GM12872 (cell line): ENCODE measurements around the gene RNF144A.
A peak's percentile ranks its signal among the peaks of the same experiment; 100 is the strongest.

Source experiments
- CTCF ChIP-seq: IDR thresholded peaks from 3 replicates; pipeline ENCODE4 v1.5.1; 2011; ENCODE audit warnings: low read depth, mild to moderate bottlenecking, low read length, moderate library complexity; ENCODE audit not compliant: insufficient read depth

RNF144A gene

GRCh38 chr2:7037340-7038333 lies 120.4 kb downstream of the RNF144A start:
- peak; percentile 89 for TF ChIP-seq CTCF

- TF ChIP-seq CTCF: no peak
Measured at GRCh38 chr2:7040547-7040946, 123.3 kb downstream of the RNF144A start.

GRCh38 chr2:7041421-7041820 lies 124.2 kb downstream of the RNF144A start:
- TF ChIP-seq CTCF: no peak

GRCh38 chr2:7043690-7044089 lies 126.5 kb downstream of the RNF144A start:
- no peak for TF ChIP-seq CTCF

- peak; percentile 96 for TF ChIP-seq CTCF
Measured at GRCh38 chr2:7044253-7045250, 127.3 kb downstream of the RNF144A start.

GRCh38 chr2:7045601-7046590 lies 128.7 kb downstream of the RNF144A start:
- TF ChIP-seq CTCF: no peak
